HL-60/S4 treated with retinoic acid at 250 ng/mL for 4 days and 3 days (cell line): ENCODE measurements around the gene NF1.
"Not testable (repeated sequence)": the region's sequence is repeated elsewhere in the genome, so short reads cannot be mapped to it uniquely, and the experiment has no call there.

Experiments
- in situ Hi-C: fragments of 300-500 bp; cut with MboI; formaldehyde crosslinking; loops from 2 replicates; pipeline ENCODE4 v1.7.0; 2022; ENCODE audit warnings: low sequenced_read_pairs

Gene NF1

DNA sequence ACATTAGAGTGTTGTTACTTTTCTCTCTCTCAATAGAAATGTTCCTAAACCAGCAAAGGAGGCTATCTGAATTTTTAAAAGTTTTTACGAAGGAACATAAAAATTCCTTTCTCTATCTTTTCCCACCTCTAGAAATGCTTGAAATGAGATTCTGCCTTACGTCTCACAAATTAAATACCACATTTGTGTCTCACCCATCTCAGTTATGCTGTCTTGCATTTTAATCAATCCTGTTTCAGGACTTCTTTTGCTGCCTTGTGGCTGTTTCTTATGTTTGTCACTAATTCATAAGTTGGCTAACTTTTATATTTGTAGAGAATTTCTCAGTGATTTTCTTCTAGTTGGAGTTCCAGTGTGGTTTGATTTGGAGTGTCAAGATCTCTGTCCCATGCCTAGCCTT, 198.8 kb downstream of the NF1 start:
- in situ Hi-C loops: no loop called here

DNA sequence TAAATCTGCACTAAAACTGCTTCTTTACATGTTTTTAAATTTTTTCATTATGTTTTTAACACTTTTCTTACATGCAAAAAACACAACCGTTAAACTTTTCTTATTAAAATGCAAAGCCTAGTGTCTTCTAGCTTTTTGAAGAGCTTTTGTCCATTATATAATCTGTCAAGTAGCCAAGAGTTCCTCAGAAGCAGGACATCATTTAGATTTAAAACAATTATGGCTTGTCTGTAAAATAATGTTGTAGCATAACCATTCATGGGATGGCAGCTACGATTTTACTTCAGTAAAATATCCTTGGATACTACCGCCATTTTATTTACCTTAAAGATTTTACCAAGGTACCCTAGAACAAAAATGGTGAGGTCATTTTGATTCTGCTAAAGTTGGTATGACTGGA, 199.5 kb downstream of the NF1 start:
- in situ Hi-C loops: no loop called here

GRCh38 chr17:31294820-31295488, 200.2 kb downstream of the NF1 start:
- in situ Hi-C loops: no loop called here

DNA sequence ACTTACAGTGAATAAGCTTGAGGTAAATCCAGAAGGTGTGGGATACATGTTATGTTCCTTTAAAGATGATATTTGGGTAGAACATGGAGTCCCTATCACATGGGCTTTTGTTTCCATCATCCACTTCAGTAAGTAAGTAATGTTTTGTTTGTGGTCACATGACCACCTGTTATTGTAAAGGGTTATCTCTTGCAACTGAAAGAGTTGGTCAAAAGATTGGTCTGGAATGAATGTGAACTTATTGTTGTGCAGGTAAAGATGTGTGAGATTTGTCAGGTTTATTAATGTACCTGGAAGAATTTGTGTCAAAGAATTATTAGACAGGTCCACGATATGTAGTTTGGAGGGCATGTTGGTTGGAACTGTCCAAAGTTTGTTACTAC, 200.7 kb downstream of the NF1 start:
- in situ Hi-C loops: no loop called here

- in situ Hi-C loops: no loop called here
Observed at GRCh38 chr17:31296142-31296541, 201.4 kb downstream of the NF1 start.

DNA sequence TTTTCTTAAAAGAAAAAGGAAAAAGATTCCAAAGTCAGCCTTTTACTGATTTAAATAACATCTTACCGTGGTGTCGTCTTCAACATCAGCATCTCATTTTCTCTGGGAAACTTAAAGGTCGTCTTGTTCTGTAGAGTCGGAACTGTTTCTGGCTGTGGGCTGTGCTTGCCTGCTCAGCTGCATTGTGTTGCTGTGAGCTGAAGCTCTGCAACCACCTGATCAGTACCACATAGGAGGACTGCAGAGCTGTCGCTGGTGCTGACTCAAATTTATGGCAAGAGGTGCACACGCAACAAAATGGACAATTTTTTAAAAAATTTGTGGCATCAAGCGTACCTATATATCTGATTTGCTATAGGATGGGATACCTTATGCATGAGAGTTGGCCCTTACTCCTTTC, 202.3 kb downstream of the NF1 start, which contains the start of gene OMG:
TSS of gene OMG (minus strand) at position 150 of the 400 bp plus-strand sequence. CDS start 908 bp downstream, outside the sequence.
- in situ Hi-C loops: no loop called here

DNA sequence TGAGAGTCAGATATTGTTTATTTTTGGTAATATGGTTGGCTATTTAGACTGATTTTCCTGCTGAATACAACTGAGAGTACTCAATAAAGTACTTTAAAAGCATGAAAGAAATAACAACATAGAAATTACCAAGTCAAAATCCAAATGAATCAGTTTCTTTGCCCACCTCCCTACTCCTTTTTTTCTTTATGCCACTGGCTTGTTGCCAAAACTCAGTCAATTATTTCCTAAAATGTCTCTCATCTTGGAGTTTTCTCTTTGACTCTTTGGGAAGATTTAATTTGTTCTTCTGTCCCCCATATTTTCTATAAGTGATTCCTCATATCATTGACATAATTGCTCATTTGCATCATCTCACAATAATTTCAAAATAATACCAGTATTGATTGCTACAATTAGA, 204.8 kb downstream of the NF1 start:
- in situ Hi-C loops: no loop called here

- in situ Hi-C loops: no loop called here
Observed at GRCh38 chr17:31307640-31308039, 212.9 kb downstream of the NF1 start.

- in situ Hi-C loops: no loop called here
Observed at GRCh38 chr17:31308372-31309334, 213.9 kb downstream of the NF1 start.

DNA sequence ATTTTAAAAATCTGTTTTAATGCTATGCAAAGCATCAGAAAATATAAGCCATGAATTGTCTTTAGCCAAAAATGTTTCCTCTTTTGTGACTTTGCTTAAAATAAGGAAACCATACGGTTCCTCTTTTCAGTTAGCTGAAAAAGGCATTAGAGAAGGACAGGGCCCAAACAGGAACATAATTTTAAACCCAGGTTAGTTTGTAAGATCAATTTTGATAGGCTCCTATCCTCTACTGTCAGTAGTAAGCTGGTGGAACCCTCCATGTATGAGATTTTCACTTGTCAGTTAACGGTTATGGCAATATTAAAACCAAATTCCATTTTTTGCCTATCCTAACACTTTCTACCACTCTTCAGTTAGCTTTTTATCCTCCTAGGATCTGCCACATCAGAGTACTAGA, 214.8 kb downstream of the NF1 start:
- in situ Hi-C loops: no loop called here

GRCh38 chr17:31310260-31310659, 215.5 kb downstream of the NF1 start:
- in situ Hi-C loops: no loop called here

- in situ Hi-C loops: no loop called here
Observed at GRCh38 chr17:31310886-31311285, 216.1 kb downstream of the NF1 start.

- in situ Hi-C loops: no loop called here
Observed at GRCh38 chr17:31311526-31311925, 216.7 kb downstream of the NF1 start.

GRCh38 chr17:31312223-31312622, 217.4 kb downstream of the NF1 start:
- in situ Hi-C loops: not testable (repeated sequence)

DNA sequence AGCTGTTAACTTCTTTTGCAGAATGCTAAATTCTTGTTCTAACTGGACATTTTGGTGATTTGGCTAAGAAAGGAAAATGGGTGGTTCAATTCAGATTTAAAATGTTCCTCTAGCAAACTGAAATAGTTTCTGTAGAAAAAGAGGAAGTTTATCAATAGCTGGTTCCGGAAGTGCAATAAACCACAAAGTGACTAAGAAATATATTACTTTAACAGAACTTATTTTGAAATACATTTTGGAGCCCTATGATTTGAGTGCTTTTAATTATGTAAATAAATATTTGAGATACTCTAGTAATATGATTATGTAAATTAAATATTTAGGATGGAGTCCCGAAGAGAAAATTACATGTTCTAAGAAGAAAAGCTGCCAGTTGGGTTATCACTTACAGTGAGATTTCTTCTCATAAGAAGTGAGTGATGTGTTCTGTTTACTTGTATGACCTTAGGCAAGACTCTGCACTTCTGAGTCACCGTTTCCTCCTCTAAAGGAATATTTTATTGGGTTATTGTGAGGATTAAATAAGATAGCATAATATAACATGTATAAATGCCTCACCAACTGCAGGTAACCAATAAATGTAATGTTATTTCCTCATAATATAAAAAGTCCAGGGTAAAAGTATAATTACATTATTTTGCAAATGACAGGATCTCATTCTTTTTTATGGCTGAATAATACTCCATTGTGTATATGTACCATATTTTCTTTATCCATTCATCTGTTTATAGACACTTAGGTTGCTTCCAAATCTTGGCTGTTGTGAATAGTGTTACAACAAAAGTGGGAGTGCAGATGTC, 219.4 kb downstream of the NF1 start, which contains the start of gene EVI2B:
TSS of gene EVI2B (minus strand) at position 73 of the 800 bp plus-strand sequence. CDS start 8,445 bp downstream, outside the sequence.
- in situ Hi-C loops: no loop called here

- in situ Hi-C loops: no loop called here
Observed at GRCh38 chr17:31314782-31315100, 220.0 kb downstream of the NF1 start.

DNA sequence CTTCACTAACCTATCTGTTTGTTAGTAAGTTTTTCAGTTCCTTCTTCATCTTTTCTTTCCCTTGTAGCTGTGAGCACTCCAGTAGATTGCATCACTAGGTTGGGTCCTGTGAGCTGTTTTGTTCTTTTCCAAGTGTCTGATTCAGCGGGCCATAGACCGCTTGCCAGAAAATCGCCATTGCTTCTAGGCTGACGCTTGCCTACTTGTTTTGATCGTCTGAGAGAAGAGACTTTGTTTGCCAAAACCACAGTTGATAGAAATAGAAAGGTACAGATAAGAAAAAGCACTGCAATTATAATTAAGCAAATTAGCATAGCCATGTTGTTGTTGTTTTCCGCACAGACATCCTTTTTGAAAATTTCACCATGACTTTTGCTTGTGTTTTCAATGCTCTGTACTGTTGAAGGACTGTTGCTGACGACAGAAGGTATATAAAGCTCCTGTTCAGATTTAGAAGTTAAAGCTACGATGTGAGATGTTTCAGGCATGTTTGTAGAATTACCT, 223.6 kb downstream of the NF1 start:
- in situ Hi-C loops: no loop called here

DNA sequence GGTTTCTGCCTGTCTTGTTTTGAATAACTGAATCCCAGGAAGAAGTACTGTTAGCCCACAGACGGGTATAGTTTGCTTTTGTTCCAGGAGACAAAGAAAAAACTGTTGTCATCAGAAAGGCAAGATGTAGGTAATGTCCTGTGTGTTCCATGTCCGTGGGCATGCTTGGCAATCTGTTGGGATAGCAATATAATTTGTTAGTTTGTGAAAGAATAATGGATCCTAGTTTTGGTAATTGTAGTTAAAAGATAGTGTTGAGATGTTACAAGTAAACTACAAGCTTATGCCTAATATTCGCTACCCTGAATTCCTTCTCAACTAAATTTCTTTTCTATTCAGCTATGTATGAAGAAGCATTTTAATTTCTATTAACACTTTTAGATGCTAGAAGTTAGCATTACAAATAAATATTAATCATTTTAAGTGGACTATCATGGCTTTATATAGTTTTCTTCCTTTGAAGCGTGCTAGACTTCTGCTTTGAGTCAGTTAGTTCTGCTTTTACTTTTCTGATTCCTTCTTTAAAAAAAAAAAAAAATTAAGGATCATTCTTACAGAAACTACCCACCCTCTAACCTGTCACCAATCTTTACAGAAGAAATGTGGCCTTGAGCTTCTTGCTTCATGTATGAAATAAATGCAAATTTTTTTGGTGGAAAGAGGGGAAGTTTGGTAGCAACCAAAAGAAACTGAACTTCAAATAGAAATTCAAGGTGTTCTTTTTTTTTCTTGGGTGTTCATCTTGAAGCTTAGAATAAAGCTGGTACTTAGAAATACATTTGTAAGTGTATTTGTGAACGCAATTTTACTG, 224.3 kb downstream of the NF1 start:
- in situ Hi-C loops: no loop called here

GRCh38 chr17:31320241-31320640, 225.5 kb downstream of the NF1 start:
- in situ Hi-C loops: no loop called here

DNA sequence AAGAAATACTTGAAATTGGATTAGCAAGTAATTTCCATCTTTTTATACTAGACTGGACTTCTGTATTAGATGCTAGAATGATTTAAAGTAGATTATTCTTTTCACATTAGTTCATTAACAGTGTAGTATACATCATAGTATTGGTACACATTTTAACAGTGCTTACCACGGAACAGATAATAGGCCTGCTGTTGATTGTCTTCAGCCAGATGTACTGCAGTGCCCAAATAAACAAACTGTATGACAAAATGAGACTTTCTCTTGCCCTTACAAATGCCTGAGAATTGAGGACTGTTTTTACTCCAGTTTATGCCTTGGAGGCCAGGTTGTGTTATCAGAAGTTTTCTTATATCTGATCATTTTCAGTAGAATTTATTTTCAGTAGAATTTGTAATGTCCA, 226.0 kb downstream of the NF1 start:
- in situ Hi-C loops: no loop called here
